Activated naive CD4-positive, alpha-beta T cell treated with anti-CD3 and anti-CD28 coated beads, Interleukin-2, amount 50 U/mL, for 24 hours (primary cell): ENCODE measurements around the gene ST3GAL6.

ENCODE experiments used
- H3K27ac Mint-ChIP-seq: one replicate; pipeline ENCODE4 v1.8.0; 2021; ENCODE audit warnings: mild to moderate bottlenecking, mixed read lengths
- H3K27me3 Mint-ChIP-seq: one replicate; pipeline ENCODE4 v1.8.0; 2021; ENCODE audit warnings: mixed read lengths
- H3K36me3 Mint-ChIP-seq: one replicate; pipeline ENCODE4 v1.8.0; 2021; ENCODE audit warnings: mixed read lengths
- H3K4me1 Mint-ChIP-seq: one replicate; pipeline ENCODE4 v1.8.0; 2021; ENCODE audit warnings: mixed read lengths
- H3K4me3 Mint-ChIP-seq: one replicate; pipeline ENCODE4 v1.8.0; 2021; ENCODE audit warnings: mild to moderate bottlenecking, mixed read lengths
- H3K9me3 Mint-ChIP-seq: one replicate; pipeline ENCODE4 v1.8.0; 2021; ENCODE audit warnings: mixed read lengths

Gene ST3GAL6

DNA sequence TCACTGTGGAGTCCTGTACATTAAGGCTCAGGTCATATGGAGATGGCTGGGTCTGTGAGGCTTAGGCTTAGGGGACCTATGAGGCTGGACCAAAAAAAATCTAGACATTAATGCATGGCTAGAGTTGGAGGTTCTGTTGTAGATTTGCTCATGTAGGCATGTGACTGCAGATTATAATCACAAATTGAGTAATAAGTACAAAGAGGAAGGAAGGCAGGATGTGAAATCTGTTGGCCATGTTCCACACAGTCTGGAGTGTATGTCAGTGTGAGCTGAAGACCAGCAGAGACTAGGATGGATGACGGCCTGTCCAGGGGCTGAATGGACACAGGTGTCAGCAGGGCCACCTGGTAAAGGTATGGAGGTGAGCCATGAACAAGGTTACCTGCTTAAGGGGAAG, at the start of gene ST3GAL6:
ST3GAL6 (plus strand) TSS at position 265 of the 400 bp plus-strand sequence. CDS start 5,101 bp downstream, outside the sequence.
- Mint-ChIP-seq H3K36me3 (no peaks in the 10 kb centered on the region), H3K27me3 (peaks cover 13% of the 10 kb centered on the region), H3K4me3 (no peak within 1 kb of the TSS), H3K27ac (no peak within 1 kb of the TSS), H3K4me1 (no peaks in the 10 kb centered on the region), H3K9me3 (no peaks in the 10 kb centered on the region)

DNA sequence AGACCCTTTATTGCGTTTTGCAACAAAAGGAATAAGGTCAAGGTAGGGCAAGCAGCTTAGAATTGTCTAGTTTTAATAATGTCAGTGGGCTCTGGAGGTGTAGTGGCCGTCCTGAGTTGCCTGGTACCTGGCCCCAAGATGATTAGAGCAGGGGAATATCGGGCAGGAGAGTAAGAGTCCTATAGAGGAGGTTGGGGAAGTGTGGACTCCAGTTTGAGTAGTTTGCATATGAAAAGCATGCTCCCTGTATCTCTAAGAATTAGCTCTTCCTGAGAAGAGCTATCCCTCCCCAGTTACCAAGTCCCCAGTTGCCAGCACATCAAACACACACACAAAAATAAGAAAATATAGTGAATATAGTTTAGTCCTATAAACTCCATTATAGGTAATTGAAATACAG, 49.2 kb upstream of the ST3GAL6 start:
- H3K27me3 Mint-ChIP-seq, result no peaks in the 10 kb centered on the region
- no peaks in the 10 kb centered on the region for H3K4me1 Mint-ChIP-seq
- H3K36me3 Mint-ChIP-seq, result no peaks in the 10 kb centered on the region
- no peak overlapping the region for H3K27ac Mint-ChIP-seq
- no peak overlapping the region for H3K4me3 Mint-ChIP-seq
- H3K9me3 Mint-ChIP-seq, result no peaks in the 10 kb centered on the region

DNA sequence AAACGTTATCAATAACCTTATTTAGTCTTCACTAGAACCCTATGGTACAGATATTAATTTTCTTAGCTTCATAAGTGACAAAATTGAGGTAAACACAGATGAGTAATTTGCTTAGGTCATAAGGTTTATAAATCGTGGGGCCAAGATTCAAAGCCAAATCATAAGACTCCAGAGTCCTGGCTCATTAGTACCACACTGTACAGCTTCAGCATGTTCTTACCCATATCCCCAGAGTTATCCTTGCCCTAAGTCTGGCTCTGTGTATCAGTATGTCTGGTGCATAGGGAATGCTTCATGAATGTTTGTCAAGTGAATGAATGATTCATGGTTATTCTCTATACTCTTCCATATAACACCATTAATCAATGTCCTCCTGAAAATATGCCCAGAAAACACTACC, 45.6 kb upstream of the ST3GAL6 start:
- Mint-ChIP-seq H3K36me3 (no peaks in the 10 kb centered on the region), H3K27ac (no peak overlapping the region), H3K27me3 (no peaks in the 10 kb centered on the region), H3K9me3 (no peaks in the 10 kb centered on the region), H3K4me1 (no peaks in the 10 kb centered on the region), H3K4me3 (no peak overlapping the region)

DNA sequence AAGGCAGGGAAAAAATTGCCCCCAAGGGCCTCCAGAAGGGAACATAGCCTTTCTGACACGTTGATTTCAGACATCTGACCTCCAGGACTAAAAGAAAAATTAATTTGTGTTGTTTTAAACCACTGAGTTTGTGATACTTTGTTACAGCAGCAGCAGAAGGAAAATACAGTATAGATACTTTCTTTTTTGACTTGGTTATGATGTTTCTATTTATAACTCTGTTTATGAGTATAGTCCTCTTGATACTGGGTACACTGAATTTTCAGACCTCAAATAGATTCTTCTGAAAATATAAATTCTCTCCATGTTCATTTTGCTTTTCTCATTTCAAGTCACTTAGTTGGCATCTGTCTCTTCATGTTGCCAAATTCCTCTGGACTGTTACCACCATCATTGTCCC, 44.4 kb upstream of the ST3GAL6 start:
- Mint-ChIP-seq H3K27ac (no peak overlapping the region), H3K4me1 (no peaks in the 10 kb centered on the region), H3K36me3 (no peaks in the 10 kb centered on the region), H3K9me3 (no peaks in the 10 kb centered on the region), H3K4me3 (no peak overlapping the region), H3K27me3 (peaks cover 2% of the 10 kb centered on the region)

- H3K4me1 Mint-ChIP-seq, result no peaks in the 10 kb centered on the region
- H3K27me3 Mint-ChIP-seq, result peaks cover 4% of the 10 kb centered on the region
- H3K36me3 Mint-ChIP-seq, result no peaks in the 10 kb centered on the region
- no peaks in the 10 kb centered on the region for H3K9me3 Mint-ChIP-seq
- H3K27ac Mint-ChIP-seq, result no peak overlapping the region
- H3K4me3 Mint-ChIP-seq, result no peak overlapping the region
Measured at GRCh38 chr3:98721776-98722175, 41.4 kb upstream of the ST3GAL6 start.

- Mint-ChIP-seq H3K36me3 (no peaks in the 10 kb centered on the region), H3K4me1 (no peaks in the 10 kb centered on the region), H3K9me3 (no peaks in the 10 kb centered on the region), H3K27ac (no peak overlapping the region), H3K27me3 (peaks cover 8% of the 10 kb centered on the region), H3K4me3 (no peak overlapping the region)
Measured at GRCh38 chr3:98722389-98722788, 40.8 kb upstream of the ST3GAL6 start.

- Mint-ChIP-seq H3K4me3 (no peak overlapping the region), H3K9me3 (no peaks in the 10 kb centered on the region), H3K36me3 (no peaks in the 10 kb centered on the region), H3K4me1 (no peaks in the 10 kb centered on the region), H3K27ac (no peak overlapping the region), H3K27me3 (peaks cover 14% of the 10 kb centered on the region)
Measured at GRCh38 chr3:98725352-98725751, 37.8 kb upstream of the ST3GAL6 start.

GRCh38 chr3:98726084-98726483, 37.1 kb upstream of the ST3GAL6 start:
- H3K4me1 Mint-ChIP-seq, result no peaks in the 10 kb centered on the region
- H3K4me3 Mint-ChIP-seq, result no peak overlapping the region
- H3K27me3 Mint-ChIP-seq, result peaks cover 21% of the 10 kb centered on the region
- H3K9me3 Mint-ChIP-seq, result no peaks in the 10 kb centered on the region
- H3K27ac Mint-ChIP-seq, result no peak overlapping the region
- no peaks in the 10 kb centered on the region for H3K36me3 Mint-ChIP-seq

GRCh38 chr3:98727638-98728037, 35.5 kb upstream of the ST3GAL6 start:
- Mint-ChIP-seq H3K27ac (no peak overlapping the region), H3K36me3 (no peaks in the 10 kb centered on the region), H3K27me3 (peaks cover 25% of the 10 kb centered on the region), H3K4me1 (peaks cover 3% of the 10 kb centered on the region), H3K9me3 (no peaks in the 10 kb centered on the region), H3K4me3 (no peak overlapping the region)

DNA sequence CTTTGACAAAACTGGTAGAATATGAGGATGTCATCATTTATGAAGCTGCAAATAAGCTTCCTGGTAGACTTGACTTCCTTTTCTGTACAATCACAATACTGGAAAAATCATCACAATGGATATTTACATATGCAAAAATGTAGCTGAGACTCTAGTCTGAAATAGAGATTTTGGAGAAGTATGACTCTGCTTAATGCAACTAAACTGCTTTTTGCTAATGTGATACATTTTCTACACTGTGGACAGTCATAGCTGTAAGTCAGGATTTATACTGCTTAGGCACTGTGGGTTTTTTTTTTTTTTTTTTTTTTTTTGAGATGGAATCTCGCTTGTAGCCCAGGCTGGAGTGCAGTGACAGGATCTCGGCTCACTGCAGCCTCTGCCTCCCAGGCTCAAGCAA, 34.5 kb upstream of the ST3GAL6 start:
- peaks cover 10% of the 10 kb centered on the region for H3K4me1 Mint-ChIP-seq
- H3K36me3 Mint-ChIP-seq, result no peaks in the 10 kb centered on the region
- H3K9me3 Mint-ChIP-seq, result no peaks in the 10 kb centered on the region
- H3K27ac Mint-ChIP-seq, result no peak overlapping the region
- peaks cover 26% of the 10 kb centered on the region for H3K27me3 Mint-ChIP-seq
- H3K4me3 Mint-ChIP-seq, result no peak overlapping the region

DNA sequence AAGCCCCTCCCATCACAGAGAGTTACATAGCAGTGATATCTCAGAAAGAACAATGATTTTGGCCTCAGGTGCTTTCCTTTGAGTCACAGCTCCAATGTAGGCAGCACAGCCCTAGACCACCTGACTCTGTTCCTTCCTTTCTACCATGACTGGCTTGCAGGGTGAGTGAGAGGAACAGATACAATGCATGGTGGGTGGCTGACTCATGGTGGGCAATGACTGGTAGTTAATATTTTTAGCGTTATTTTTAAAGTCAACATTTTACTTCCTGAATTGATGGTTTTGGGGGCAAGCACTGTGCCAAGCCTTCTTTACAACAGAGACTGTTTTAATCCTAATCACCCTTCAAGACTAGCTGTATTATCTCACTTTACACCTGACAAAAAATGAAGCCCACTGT, 32.8 kb upstream of the ST3GAL6 start:
- Mint-ChIP-seq H3K4me1 (peaks cover 17% of the 10 kb centered on the region), H3K9me3 (no peaks in the 10 kb centered on the region), H3K4me3 (no peak overlapping the region), H3K36me3 (no peaks in the 10 kb centered on the region), H3K27me3 (peaks cover 40% of the 10 kb centered on the region), H3K27ac (no peak overlapping the region)

GRCh38 chr3:98730886-98731537, 32.1 kb upstream of the ST3GAL6 start:
- H3K36me3 Mint-ChIP-seq, result no peaks in the 10 kb centered on the region
- no peaks in the 10 kb centered on the region for H3K9me3 Mint-ChIP-seq
- peaks cover 17% of the 10 kb centered on the region for H3K4me1 Mint-ChIP-seq
- H3K4me3 Mint-ChIP-seq, result no peak overlapping the region
- no peak overlapping the region for H3K27ac Mint-ChIP-seq
- H3K27me3 Mint-ChIP-seq, result peaks cover 42% of the 10 kb centered on the region

DNA sequence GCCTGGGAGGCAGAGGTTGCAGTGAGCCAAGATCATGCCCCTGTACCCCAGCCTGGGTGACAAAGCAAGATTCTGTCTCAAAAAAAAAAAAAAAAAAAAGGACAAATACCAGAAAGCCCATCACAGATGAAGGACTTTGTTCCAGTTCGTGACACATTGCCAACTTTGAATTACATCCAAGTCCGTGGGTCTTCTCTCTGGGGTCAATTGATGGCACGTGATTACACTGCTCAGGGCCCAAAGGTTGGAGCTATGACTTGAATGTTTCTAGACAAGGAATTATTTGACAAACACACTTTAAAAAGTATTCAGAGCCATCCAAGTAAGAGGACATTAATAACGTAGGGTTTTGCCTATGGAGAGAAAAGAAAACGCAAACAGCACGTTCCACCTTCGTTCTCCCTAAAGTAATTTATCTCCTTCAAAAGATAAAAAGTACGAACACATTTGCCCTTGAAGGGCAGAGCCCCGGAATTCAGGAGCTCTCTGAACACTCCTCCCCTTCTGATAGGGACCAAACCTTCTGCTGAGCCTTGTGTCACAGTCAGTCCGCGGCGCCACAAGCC, 31.3 kb upstream of the ST3GAL6 start:
- no peak overlapping the region for H3K27ac Mint-ChIP-seq
- H3K9me3 Mint-ChIP-seq, result no peaks in the 10 kb centered on the region
- H3K27me3 Mint-ChIP-seq, result peaks cover 45% of the 10 kb centered on the region
- H3K4me1 Mint-ChIP-seq, result peaks cover 17% of the 10 kb centered on the region
- no peaks in the 10 kb centered on the region for H3K36me3 Mint-ChIP-seq
- H3K4me3 Mint-ChIP-seq, result peak overlapping the region; percentile 68

DNA sequence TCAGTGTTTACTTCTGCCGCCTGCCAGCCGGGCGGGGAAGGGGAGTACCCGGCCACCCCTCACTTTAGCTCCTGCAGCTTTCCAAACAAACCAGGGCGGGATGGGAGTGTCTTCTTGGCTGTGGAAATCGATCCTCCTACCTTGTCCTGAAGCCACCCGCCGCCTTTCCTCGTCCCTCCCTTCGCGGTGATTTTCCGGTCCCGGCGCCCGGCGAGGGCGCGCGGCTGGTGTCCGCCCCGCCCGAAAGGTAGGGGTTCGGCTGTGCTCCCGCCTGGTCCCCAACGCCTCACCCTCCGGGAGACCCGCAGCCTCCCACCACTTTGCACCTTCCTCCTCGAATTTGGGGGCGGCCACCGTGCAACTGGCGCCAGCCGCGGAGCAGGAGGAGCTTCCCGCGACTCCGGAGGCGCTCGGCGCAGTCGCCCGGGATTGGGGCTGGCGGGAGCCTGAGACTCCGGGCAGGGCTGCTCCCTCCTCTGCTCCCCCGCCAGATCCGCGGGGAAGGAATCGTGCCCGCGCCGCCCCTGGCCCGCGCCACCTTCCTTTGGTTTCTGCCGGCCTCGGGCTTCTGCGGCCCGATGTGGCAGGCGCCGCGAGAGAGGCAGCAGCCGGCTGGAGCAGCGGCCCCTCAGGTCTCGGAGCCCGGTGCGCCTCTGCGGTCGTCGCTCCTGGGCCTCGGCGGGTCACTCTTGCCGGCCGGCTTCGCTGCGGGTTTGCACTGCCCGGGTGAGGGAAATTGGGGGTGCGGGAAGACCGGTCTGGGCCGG, 30.7 kb upstream of the ST3GAL6 start:
- no peaks in the 10 kb centered on the region for H3K9me3 Mint-ChIP-seq
- H3K27ac Mint-ChIP-seq, result no peak overlapping the region
- H3K27me3 Mint-ChIP-seq, result peaks cover 44% of the 10 kb centered on the region
- H3K4me3 Mint-ChIP-seq, result peak overlapping the region; percentile 76
- H3K4me1 Mint-ChIP-seq, result peaks cover 17% of the 10 kb centered on the region
- H3K36me3 Mint-ChIP-seq, result no peaks in the 10 kb centered on the region

- Mint-ChIP-seq H3K27ac (peak overlapping the region; percentile 77), H3K4me1 (peaks cover 17% of the 10 kb centered on the region)
Measured at GRCh38 chr3:98733053-98733811, 29.9 kb upstream of the ST3GAL6 start.

More at GRCh38 chr3:98733053-98733811, 29.9 kb upstream of the ST3GAL6 start:
- Mint-ChIP-seq H3K27me3 (peaks cover 48% of the 10 kb centered on the region), H3K36me3 (no peaks in the 10 kb centered on the region), H3K9me3 (no peaks in the 10 kb centered on the region), H3K4me3 (peak overlapping the region; percentile 76)
